AG10803 (cell line): ENCODE results near the gene RAB27A.

Source experiments
- DNase-seq: peaks from one replicate; pipeline ENCODE4 v3.0.0; 2010; ENCODE audit warnings: low read depth
- H3K4me3 ChIP-seq: 2 replicates; pipeline ENCODE4 v1.5.1; 2011; ENCODE audit warnings: mild to moderate bottlenecking, low read length, control low read depth
- TF ChIP-seq, protein P1 (sequence below): conservative IDR thresholded peaks from 2 replicates; pipeline ENCODE4 v1.5.1; 2011; ENCODE audit warnings: mild to moderate bottlenecking, low read length, control low read depth, inconsistent platforms

The RAB27A gene

DNA sequence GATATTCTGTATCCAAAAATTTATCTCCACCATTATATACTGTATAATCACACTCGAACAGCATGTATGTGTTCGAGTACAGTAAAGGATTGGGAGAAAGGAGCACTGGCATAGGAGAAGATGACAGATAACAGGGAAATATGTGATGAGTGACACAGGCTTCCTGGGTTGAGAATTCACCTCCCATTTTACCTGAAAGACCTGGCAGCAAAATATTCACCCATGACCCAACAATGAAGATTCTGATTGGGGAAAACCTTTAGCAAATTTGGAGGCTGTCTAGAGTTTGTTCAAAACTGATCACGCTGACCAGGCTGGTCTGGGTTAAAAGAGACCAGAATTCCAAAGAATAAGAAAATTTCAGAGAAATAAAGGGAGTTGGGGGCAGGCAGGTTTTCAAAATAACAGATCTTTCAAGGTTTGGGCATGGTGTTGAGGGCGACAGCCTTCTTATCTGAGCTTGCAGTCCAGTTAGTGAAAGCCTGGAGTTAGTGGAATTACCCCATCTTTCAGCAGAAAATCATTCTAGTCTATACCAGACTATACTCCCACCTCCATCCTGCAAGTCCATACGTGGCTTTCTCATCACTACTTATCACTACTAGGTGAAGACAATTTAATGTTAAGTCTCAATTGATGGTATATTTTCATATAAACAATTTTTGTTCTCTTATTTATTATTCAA lies 50.0 kb downstream of the RAB27A start:
- no peak for DNase-seq
- TF ChIP-seq, protein P1, sequence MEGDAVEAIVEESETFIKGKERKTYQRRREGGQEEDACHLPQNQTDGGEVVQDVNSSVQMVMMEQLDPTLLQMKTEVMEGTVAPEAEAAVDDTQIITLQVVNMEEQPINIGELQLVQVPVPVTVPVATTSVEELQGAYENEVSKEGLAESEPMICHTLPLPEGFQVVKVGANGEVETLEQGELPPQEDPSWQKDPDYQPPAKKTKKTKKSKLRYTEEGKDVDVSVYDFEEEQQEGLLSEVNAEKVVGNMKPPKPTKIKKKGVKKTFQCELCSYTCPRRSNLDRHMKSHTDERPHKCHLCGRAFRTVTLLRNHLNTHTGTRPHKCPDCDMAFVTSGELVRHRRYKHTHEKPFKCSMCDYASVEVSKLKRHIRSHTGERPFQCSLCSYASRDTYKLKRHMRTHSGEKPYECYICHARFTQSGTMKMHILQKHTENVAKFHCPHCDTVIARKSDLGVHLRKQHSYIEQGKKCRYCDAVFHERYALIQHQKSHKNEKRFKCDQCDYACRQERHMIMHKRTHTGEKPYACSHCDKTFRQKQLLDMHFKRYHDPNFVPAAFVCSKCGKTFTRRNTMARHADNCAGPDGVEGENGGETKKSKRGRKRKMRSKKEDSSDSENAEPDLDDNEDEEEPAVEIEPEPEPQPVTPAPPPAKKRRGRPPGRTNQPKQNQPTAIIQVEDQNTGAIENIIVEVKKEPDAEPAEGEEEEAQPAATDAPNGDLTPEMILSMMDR: no peak

DNA sequence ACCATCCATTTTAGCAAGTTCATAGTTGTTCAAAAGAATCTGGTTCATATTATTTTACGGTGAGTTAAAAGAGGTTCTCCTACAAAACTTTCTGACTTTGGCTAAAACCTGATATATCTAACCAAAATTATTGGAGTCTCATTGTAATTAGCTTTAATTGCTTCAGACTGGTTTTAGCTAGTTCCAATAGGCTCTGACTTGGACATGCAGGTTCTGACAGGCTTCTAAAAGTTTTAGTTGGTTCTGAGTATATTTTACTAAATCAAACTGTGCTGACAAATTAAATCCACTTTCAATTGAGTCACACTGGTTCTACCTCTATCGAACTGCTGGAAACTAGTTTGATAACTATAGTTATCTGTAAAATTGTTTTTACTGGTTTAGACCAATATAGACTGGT lies 50.7 kb downstream of the RAB27A start:
- TF ChIP-seq, protein P1: no peak
- no peak overlapping the region for H3K4me3 ChIP-seq
- DNase-seq: no peak

More for the DNA sequence above, 50.0 kb downstream of the RAB27A start:
- no peak overlapping the region for H3K4me3 ChIP-seq

DNA sequence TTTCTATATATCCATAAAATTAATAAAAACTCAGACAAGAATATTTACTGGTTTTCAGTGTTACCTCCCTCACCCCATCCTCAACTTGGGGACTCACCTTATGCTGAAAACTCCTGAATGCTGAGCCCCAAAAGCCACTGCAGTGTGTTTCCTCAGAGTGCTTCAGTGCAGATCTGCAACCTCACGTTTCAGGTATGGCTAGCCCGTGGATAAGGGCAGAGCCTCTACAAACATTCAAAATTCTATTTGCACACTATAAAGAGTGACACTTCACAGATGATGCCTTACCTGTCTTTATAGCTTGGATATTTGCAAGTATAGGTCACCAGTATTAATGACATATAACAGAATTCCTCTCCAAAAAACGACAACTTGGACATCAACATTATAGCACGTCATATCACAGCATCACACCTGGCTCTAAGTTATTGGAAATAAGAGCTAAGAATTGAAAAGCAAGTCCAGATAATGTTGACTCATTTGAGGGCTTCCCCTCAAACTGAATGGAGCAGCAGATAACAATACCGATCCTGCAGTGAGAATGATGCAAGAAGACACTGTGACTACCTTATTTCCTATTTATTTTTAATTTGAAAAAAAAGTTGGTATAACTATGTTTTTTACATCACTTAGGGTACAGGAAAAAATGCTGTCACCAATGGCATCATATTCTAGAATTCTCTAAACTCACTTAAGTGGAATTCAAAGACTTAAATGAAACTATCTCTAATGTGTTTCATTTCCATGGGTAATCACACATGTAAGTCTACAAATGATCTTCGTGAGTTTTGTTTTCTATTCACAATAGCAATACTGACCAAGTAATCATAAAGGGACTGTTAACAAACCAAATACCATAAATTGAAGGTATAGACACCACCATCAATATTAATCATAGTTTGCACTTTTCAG lies 52.1 kb downstream of the RAB27A start:
- TF ChIP-seq, protein P1: no peak
- DNase-seq: no peak
- no peak overlapping the region for H3K4me3 ChIP-seq

DNA sequence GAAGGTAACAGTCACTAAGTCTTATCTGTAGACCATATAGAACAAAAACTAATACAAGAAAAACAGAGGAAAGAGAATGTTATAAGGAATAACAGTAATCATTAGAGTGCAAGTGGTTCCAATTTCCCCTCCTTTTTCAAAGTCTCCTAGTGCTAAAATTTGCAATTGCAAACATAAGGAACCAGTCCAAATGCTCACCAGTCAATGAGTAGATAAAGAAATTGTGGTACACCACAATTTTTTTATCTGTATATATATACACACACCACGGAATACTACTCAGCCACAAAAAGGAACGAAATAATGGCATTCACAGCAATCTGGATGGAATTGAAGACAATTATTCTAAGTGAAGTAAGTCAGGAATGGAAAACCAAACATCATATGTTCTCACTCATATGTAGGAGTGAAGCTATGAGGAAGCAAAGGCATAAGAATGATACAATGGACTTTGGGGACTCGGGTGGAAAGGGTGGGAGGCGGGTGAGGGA lies 54.0 kb downstream of the RAB27A start:
- no peak for DNase-seq
- H3K4me3 ChIP-seq: no peak overlapping the region
- TF ChIP-seq, protein P1: no peak

DNA sequence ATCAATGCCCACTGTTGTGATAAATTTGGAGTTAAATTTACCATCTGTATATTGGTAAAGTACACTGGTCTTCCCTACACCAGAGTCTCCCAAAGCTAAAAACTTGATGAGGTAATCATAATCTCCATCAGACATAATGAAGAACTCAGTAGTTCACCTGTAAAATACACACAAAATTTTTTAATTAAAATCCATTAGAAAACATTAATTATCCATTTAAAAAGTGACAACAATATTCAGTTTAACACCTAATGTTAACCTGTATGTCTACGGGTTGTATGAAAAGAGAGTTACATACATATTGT lies 54.9 kb downstream of the RAB27A start:
- no peak overlapping the region for H3K4me3 ChIP-seq
- no peak for DNase-seq
- TF ChIP-seq, protein P1: no peak

DNA sequence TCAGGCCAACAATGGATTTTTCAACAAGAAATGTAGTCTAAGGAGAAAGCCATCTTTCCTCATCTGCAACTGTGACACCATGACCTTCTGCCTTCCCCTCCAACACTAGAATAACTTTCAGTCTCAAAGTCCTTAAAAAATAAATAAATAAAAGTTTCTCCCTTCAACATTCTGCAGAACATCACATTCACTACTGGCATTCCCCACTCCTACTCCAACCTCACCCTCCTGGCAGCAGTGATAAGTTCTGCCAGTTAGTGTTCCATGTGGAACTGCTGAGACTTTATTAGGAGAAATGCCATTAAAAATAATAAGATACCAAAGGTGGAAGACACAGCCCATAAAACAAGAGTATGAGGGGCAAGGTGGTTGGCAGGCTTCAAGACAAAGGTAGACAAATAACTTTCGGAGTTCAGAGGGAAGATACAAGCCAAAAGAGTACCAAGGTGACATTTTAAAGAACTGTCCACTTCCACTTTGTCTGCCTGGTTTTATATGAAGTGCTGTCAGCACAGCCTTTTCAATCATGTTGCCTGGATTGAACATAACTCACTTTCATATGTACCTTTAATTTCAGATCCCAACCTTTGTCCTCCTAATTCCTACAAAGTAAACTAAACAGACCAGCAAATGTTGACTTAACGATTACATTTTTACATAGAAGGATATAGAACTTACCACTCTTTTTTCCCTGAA lies 55.4 kb downstream of the RAB27A start:
- TF ChIP-seq, protein P1: no peak
- DNase-seq: no peak
- H3K4me3 ChIP-seq: no peak overlapping the region
